Stomach smooth muscle (tissue), 2 donors: ENCODE results near the gene CACNA1G.
A peak's percentile ranks its signal among the peaks of the same experiment; 100 is the strongest.

Experiments
- H3K27ac ChIP-seq: one replicate; pipeline ENCODE4 v1.7.0; 2013; ENCODE audit warnings: mild to moderate bottlenecking, low read length, inconsistent platforms
- H3K27me3 ChIP-seq, 2 donors: one replicate each; pipeline ENCODE4 v1.7.0; 2013; ENCODE audit warnings: low read length in 2 of 2; ENCODE audit not compliant: insufficient read depth in 2 of 2, control insufficient read depth in 1 of 2
- H3K36me3 ChIP-seq, 2 donors: one replicate each; pipeline ENCODE4 v1.7.0; 2013; ENCODE audit warnings: low read length in 2 of 2; ENCODE audit not compliant: control insufficient read depth in 2 of 2, insufficient read depth in 2 of 2
- H3K4me1 ChIP-seq: one replicate; pipeline ENCODE4 v1.7.0; 2013; ENCODE audit warnings: low read length; ENCODE audit not compliant: control insufficient read depth, insufficient read depth
- H3K4me3 ChIP-seq, 2 donors: one replicate each; pipeline ENCODE4 v1.7.0; 2013; ENCODE audit warnings: low read length in 2 of 2
- H3K9ac ChIP-seq, 2 donors: one replicate each; pipeline ENCODE4 v1.7.0; 2013; ENCODE audit warnings: low read length in 2 of 2, mild to moderate bottlenecking in 1 of 2
- H3K9me3 ChIP-seq, 2 donors: one replicate each; pipeline ENCODE4 v1.7.0; 2013; ENCODE audit warnings: low read length in 2 of 2; ENCODE audit not compliant: control insufficient read depth in 2 of 2
- donor health status: healthy.
- donor health status: Pancreatic carcinoma.

Gene CACNA1G

DNA sequence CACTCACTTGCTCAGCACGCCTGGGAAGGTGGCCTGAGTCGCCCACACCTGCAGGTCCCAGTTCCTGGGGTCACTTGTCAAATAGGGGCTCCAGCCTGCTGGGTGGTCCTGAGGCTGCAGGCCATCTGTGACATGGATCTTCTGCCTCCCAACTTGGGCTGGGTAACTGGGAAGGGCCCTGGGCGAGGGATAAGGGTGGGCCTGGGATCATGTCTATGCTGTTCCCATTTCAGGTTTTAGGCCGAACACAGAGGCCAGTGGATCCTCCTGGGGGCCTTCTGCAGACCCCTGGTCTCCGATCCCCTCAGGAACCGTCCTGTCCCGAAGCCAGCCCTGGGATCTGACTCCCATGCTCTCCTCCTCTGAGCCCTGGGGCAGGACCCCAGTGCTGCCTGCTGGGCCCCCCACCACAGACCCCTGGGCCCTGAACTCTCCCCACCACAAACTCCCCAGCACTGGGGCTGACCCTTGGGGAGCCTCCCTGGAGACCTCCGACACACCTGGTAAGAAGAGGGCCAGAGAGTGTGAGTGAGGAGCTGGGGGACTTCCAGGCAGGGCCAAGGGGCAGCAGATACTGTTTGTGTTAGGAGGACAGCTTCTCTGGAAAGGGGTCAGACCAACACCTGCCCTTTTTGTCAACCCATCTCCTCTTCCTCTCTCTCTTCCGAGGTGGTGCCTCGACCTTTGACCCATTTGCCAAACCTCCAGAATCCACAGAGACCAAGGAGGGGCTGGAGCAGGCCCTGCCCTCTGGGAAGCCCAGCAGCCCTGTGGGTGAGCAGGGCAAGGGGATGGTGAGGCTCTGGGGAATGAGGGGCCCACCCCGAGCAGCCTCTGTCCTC lies 19.7 kb upstream of the CACNA1G start:
- no peaks in the 10 kb centered on the region for H3K36me3 ChIP-seq
- no peak overlapping the region for H3K4me3 ChIP-seq
- peak overlapping the region in 1 of 2 donors; percentile 62 for H3K9ac ChIP-seq
- H3K9me3 ChIP-seq: no peaks in the 10 kb centered on the region
- peaks cover 0 to 1% of the 10 kb centered on the region in 2 donors for H3K27me3 ChIP-seq
- peaks cover 18% of the 10 kb centered on the region for H3K4me1 ChIP-seq
- no peak overlapping the region for H3K27ac ChIP-seq

DNA sequence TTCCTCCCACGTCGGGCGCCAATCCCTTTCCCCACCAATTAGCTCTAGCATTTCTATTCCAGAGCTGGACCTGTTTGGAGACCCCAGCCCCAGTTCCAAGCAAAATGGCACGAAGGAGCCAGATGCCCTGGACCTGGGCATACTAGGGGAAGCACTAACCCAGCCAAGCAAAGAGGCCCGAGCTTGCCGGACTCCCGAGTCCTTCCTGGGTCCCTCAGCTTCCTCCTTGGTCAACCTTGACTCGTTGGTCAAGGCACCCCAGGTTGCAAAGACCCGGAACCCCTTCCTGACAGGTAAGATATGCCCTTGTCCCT lies 19.2 kb upstream of the CACNA1G start:
- H3K27ac ChIP-seq: no peak overlapping the region
- H3K4me3 ChIP-seq: peak overlapping the region; percentile 78 to 86
- peaks cover 18% of the 10 kb centered on the region for H3K4me1 ChIP-seq
- no peaks in the 10 kb centered on the region for H3K27me3 ChIP-seq
- H3K36me3 ChIP-seq: no peaks in the 10 kb centered on the region
- H3K9ac ChIP-seq: peak overlapping the region; percentile 62 to 71
- no peaks in the 10 kb centered on the region for H3K9me3 ChIP-seq

DNA sequence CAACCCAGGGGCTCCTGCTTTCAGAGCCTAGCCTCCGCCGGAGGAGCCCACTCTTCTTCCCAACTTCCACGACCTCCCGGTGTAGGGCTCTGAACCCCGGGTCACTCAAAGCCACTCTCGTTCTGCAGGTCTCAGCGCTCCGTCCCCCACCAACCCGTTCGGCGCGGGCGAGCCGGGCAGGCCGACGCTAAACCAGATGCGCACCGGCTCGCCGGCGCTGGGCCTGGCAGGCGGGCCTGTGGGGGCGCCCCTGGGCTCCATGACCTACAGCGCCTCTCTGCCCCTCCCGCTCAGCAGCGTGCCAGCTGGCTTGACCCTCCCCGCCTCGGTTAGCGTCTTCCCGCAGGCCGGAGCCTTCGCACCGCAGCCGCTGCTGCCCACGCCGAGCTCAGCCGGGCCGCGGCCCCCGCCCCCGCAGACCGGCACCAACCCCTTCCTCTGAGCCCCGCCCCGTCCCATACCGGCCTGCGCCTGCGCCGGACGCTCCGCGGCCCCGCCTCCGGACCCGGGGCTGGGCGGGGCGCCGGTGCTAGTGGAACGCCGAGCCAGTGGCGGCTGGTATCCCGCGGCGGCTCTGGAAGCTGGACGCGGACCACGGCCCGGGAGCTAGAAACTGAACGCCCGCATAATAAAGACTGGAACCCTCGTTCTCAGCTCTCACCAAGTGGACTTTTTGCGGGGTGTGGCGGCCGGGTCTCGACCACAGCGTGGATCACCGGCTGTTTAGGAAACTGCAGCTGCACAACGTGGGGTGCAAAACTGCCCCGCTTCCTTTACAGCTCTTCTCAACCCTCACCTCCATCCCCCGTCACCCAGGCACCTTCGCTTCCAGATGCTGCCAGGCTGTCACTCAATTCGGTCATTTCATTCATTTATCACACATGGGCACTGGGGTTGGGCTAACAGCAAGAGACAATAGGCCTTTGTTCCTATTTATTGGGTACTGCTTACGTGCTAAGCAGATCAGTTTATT lies 18.5 kb upstream of the CACNA1G start:
- H3K27ac ChIP-seq: no peak overlapping the region
- no peaks in the 10 kb centered on the region for H3K9me3 ChIP-seq
- peak overlapping the region; percentile 78 to 86 for H3K4me3 ChIP-seq
- no peaks in the 10 kb centered on the region for H3K36me3 ChIP-seq
- H3K9ac ChIP-seq: peak overlapping the region; percentile 62 to 79
- H3K27me3 ChIP-seq: no peaks in the 10 kb centered on the region
- H3K4me1 ChIP-seq: peaks cover 23% of the 10 kb centered on the region

DNA sequence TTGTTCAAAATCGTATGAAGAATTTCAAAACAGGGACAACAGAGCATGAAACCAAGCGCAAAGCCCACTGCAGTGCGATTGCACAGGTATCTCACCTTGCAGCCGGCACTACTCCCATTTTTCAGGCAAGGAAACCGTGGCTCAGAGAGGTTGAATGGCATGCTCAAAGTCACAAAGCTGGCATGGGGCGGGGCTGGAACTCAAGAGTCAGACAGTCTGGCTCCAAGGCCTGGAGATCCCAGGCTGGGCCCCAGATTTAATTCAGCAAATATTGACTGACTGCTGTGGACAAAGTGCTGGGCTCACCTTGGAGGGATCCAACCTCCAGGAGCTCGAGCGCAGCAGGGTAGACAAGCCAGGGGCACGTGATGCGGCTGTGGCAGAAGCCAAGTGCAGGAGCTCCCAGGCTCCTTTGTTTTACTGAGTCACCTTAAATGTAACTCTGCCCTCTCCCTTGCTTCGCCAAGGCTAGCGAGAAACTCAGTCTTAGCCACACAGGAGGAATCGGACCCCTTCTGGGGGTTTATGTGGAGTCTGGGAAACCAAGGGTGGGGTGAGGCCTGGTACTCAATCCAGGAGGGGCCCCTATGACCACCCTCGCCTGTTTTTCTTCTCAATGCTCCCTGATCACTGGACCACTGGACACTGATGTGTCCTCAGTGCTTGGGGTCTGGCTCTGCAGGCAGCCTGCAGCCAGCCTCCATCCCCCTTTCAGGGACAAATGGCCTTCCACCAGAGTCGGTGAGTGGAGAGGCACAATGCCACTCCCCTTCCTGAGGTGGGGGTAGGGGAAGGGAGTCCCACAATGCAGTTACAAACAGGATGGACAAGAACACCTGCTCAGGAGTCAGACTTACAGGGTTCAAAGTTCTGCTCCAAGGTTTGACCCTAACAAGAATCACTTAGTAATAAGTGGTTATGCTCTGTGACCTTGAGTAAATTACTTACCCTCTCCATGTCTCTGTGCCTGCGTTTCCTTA lies 17.4 kb upstream of the CACNA1G start:
- Histone ChIP-seq H3K9ac (peak overlapping the region; percentile 13 to 55), H3K4me1 (peaks cover 34% of the 10 kb centered on the region), H3K27me3 (no peaks in the 10 kb centered on the region), H3K4me3 (peak overlapping the region in 1 of 2 donors; percentile 78), H3K36me3 (no peaks in the 10 kb centered on the region), H3K27ac (no peak overlapping the region), H3K9me3 (no peaks in the 10 kb centered on the region)

DNA sequence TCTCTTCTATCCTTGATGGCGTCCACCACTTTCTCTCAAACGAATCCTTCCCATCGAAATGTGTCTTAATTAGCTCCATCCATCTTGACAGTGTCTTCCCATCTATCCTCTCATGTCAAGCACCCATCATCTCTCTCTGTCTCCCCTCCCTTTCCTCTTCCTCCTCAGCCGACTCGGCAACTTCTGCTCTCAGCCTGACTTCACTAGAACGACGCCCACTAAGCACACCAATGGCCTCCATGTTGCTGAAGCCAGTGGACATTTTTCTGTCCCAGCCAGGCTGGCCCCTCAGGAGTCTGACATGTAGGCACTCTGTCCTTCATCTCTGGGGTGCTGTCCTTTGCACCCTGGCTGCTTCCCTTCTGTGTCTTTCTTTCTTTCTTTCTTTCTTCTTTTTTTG lies 16.0 kb upstream of the CACNA1G start:
- peaks cover 35% of the 10 kb centered on the region for H3K4me1 ChIP-seq
- no peak overlapping the region for H3K9ac ChIP-seq
- no peaks in the 10 kb centered on the region for H3K9me3 ChIP-seq
- peaks cover under 1 to 2% of the 10 kb centered on the region in 2 donors for H3K36me3 ChIP-seq
- no peak overlapping the region for H3K27ac ChIP-seq
- no peaks in the 10 kb centered on the region for H3K27me3 ChIP-seq
- H3K4me3 ChIP-seq: no peak overlapping the region

DNA sequence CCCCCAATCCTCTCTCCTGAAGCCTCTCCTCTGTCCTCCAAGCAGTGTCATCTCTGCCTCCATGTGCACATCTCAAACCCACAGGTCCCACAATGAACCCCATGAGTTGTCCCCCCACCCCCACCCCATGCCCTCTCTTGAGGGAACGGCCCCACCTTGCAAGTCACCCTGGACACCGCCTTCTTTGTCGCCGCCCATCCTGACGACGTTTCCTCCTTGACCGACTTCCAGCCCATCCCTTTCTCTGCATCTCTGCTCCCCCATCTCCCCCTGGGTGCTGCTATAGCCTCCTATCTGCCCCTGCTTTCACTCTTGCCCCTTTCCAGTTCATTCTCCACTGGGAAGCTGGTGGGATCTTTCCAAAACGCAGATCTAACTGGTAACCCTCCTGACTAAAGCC lies 15.2 kb upstream of the CACNA1G start:
- peaks cover 3 to 5% of the 10 kb centered on the region in 2 donors for H3K36me3 ChIP-seq
- no peaks in the 10 kb centered on the region for H3K9me3 ChIP-seq
- peaks cover 35% of the 10 kb centered on the region for H3K4me1 ChIP-seq
- H3K27ac ChIP-seq: no peak overlapping the region
- H3K9ac ChIP-seq: no peak overlapping the region
- no peak overlapping the region for H3K4me3 ChIP-seq
- no peaks in the 10 kb centered on the region for H3K27me3 ChIP-seq

DNA sequence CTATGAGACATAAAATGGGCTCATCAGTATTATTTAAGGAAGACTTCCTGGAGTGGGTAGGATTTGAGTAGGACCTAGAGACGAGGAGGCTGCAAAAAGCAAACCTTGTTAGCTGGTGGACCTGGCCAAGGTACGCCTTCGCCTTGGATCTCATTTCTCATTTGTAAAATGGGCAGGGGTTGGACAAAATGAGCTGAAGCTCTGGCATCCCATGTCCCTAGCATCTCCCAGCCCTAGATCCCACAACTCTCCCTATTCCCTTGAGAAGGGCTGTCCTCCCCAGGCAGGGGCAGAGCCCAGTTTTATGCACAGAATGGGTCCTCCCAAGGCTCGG lies 13.8 kb upstream of the CACNA1G start:
- Histone ChIP-seq H3K4me1 (peaks cover 35% of the 10 kb centered on the region), H3K9ac (peak overlapping the region; percentile 68 to 87), H3K4me3 (peak overlapping the region; percentile 46 to 81), H3K27me3 (no peaks in the 10 kb centered on the region), H3K36me3 (peaks cover 5% of the 10 kb centered on the region in 2 donors), H3K9me3 (no peaks in the 10 kb centered on the region), H3K27ac (no peak overlapping the region)

DNA sequence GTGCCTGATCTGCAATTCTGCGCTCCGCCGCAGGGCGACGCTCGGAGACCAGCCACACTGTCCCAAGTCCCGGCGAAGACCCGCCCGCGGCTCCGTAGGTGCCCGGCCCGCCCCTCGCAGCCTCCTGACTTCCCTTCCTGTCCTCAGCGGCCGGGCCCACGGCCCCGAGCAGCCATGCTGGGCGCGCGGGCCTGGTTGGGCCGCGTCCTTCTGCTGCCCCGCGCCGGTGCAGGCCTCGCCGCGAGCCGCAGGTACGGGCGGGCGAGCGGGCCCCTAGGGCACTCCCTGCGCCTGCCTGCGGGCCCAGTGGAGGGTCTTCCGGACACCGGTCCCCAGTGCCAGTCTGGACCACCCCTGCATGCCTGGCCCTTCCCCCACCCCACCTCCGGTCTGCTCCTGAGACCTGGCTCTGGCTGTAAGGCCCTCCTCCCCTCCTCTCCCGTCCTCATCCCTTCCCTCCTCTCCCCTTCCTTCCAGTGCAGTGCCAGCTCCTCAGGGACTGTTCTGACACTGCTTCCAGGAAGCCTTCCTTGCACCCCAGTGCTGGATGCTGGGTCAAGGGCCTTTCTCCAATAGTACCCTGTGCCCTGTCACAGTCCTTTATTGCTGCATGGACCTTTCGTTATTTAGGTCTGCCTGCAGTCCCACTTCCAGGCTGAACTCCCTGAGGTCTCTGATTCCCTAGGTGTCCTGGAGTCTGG lies 13.3 kb upstream of the CACNA1G start, which contains the start of gene SPATA20:
Gene SPATA20 (plus strand): TSS at position 140 of the 701 bp plus-strand sequence. CDS start 35 bp downstream, at position 175.
- H3K4me1 ChIP-seq: peaks cover 32% of the 10 kb centered on the region
- no peaks in the 10 kb centered on the region for H3K27me3 ChIP-seq
- peak within 1 kb of the TSS; percentile 78 to 87 for H3K9ac ChIP-seq
- H3K36me3 ChIP-seq: peaks cover 5% of the 10 kb centered on the region in 2 donors
- peak within 1 kb of the TSS; percentile 81 to 91 for H3K4me3 ChIP-seq
- H3K9me3 ChIP-seq: no peaks in the 10 kb centered on the region
- H3K27ac ChIP-seq: peak within 1 kb of the TSS; percentile 46

DNA sequence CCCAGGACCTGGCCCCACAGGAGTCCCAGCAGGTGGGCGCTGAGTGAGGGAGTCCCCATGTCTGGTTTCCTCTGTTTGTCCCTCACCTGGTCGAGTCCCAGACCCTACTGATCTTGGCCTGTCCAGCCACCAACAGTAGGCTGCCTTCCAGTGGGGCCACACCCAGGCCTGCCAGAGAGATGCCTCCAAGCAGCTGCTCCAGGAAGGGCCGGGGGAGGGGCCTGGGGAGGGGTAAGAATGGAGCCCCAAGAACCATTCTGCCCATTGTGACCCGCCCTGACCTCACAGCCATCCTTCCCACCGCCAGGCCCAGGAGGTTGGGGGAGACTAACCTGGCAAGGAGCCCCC lies 12.8 kb upstream of the CACNA1G start:
- peaks cover 27% of the 10 kb centered on the region for H3K4me1 ChIP-seq
- H3K9ac ChIP-seq: peak overlapping the region; percentile 78 to 87
- H3K36me3 ChIP-seq: peaks cover 5 to 6% of the 10 kb centered on the region in 2 donors
- H3K27me3 ChIP-seq: no peaks in the 10 kb centered on the region
- H3K27ac ChIP-seq: peak overlapping the region; percentile 46
- peak overlapping the region; percentile 81 to 91 for H3K4me3 ChIP-seq
- no peaks in the 10 kb centered on the region for H3K9me3 ChIP-seq
